Measurements from ENCODE around the gene WDPCP. TPM values are rescaled to one million over a fixed set of nuclear protein-coding genes. Genes with fewer than 3 reads are reported as not detected.

Gene WDPCP
- total and polyA plus RNA-seq, 2 donors from 2014 or later = 2.7 to 15.1 TPM

GRCh38 chr2:63092857-63093256, 495.4 kb downstream of the WDPCP start:
- intact Hi-C loops (cut with DNase I) = no loop called here
- no peak overlapping the region for H3K9ac ChIP-seq (ENCODE audit: low read length in 3 of 3)
- TF ChIP-seq, protein P1, sequence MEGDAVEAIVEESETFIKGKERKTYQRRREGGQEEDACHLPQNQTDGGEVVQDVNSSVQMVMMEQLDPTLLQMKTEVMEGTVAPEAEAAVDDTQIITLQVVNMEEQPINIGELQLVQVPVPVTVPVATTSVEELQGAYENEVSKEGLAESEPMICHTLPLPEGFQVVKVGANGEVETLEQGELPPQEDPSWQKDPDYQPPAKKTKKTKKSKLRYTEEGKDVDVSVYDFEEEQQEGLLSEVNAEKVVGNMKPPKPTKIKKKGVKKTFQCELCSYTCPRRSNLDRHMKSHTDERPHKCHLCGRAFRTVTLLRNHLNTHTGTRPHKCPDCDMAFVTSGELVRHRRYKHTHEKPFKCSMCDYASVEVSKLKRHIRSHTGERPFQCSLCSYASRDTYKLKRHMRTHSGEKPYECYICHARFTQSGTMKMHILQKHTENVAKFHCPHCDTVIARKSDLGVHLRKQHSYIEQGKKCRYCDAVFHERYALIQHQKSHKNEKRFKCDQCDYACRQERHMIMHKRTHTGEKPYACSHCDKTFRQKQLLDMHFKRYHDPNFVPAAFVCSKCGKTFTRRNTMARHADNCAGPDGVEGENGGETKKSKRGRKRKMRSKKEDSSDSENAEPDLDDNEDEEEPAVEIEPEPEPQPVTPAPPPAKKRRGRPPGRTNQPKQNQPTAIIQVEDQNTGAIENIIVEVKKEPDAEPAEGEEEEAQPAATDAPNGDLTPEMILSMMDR (IDR thresholded peaks at IDR 0.05; ENCODE audit: borderline replicate concordance, extremely low read depth, insufficient read depth) = no peak
- DNase-seq (no peak), FAIRE-seq (no peak)
- no peak overlapping the region for H3K4me3 ChIP-seq (ENCODE audit: low read length in 3 of 3)
- H3K9me3 ChIP-seq (ENCODE audit: control insufficient read depth in 2 of 3, insufficient read depth in 1 of 3, low read length in 3 of 3) = peaks cover 0 to 2% (median 0%) of the 10 kb centered on the region in 3 donors
- H3K4me1 ChIP-seq (ENCODE audit: control insufficient read depth in 2 of 3, insufficient read depth in 2 of 3, low read depth in 1 of 3, low read length in 3 of 3) = no peaks in the 10 kb centered on the region
- no peak overlapping the region for H3K27ac ChIP-seq (ENCODE audit: low read depth in 2 of 2, low read length in 2 of 2)
- H3K27me3 ChIP-seq (ENCODE audit: control insufficient read depth, insufficient read depth, low read length) = no peaks in the 10 kb centered on the region
- no peaks in the 10 kb centered on the region for H3K36me3 ChIP-seq (ENCODE audit: control insufficient read depth in 2 of 3, insufficient read depth in 3 of 3, low read length in 3 of 3)

DNA sequence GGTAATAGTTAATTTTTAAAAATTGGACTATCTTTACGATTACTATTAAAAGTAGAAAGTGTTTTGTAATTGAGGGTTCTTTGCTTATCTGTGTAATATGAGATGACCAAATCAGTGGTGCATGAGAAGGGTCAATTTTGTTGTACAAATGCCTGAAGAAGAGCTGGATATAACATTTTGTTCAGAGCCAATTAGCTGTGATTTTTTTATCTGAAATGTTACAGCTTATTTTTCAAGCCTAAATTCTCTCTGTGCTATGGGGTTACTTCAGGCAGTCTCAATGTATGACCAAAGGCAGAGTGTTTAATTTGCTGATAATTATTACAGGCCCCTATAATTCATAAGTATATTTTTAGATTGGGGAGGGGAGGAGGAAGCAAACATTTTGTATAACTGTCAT, 495.9 kb downstream of the WDPCP start:
- H3K27me3 ChIP-seq (ENCODE audit: control insufficient read depth, insufficient read depth, low read length) = no peaks in the 10 kb centered on the region
- no peaks in the 10 kb centered on the region for H3K4me1 ChIP-seq (ENCODE audit: control insufficient read depth in 2 of 3, insufficient read depth in 2 of 3, low read depth in 1 of 3, low read length in 3 of 3)
- no peak for DNase-seq
- no peak overlapping the region for H3K27ac ChIP-seq (ENCODE audit: low read depth in 2 of 2, low read length in 2 of 2)
- intact Hi-C loops (cut with DNase I) = no loop called here
- H3K36me3 ChIP-seq (ENCODE audit: control insufficient read depth in 2 of 3, insufficient read depth in 3 of 3, low read length in 3 of 3) = no peaks in the 10 kb centered on the region
- FAIRE-seq = no peak
- TF ChIP-seq, protein P1 (IDR thresholded peaks at IDR 0.05; ENCODE audit: borderline replicate concordance, extremely low read depth, insufficient read depth) = no peak
- H3K9me3 ChIP-seq (ENCODE audit: control insufficient read depth in 2 of 3, insufficient read depth in 1 of 3, low read length in 3 of 3) = peaks cover 0 to 2% (median 0%) of the 10 kb centered on the region in 3 donors
- no peak overlapping the region for H3K9ac ChIP-seq (ENCODE audit: low read length in 3 of 3)
- H3K4me3 ChIP-seq (ENCODE audit: low read length in 3 of 3) = no peak overlapping the region

GRCh38 chr2:63086687-63087086, 501.6 kb downstream of the WDPCP start:
- no peak for FAIRE-seq
- Histone ChIP-seq H3K27ac (ENCODE audit: low read depth in 2 of 2, low read length in 2 of 2) (no peak overlapping the region), H3K9me3 (ENCODE audit: control insufficient read depth in 2 of 3, insufficient read depth in 1 of 3, low read length in 3 of 3) (no peaks in the 10 kb centered on the region), H3K36me3 (ENCODE audit: control insufficient read depth in 2 of 3, insufficient read depth in 3 of 3, low read length in 3 of 3) (no peaks in the 10 kb centered on the region), H3K9ac (ENCODE audit: low read length in 3 of 3) (no peak overlapping the region), H3K27me3 (ENCODE audit: control insufficient read depth, insufficient read depth, low read length) (no peaks in the 10 kb centered on the region), H3K4me1 (ENCODE audit: control insufficient read depth in 2 of 3, insufficient read depth in 2 of 3, low read depth in 1 of 3, low read length in 3 of 3) (no peaks in the 10 kb centered on the region), H3K4me3 (ENCODE audit: low read length in 3 of 3) (no peak overlapping the region)
- DNase-seq = no peak
- intact Hi-C loops (cut with DNase I) = no loop called here
- TF ChIP-seq, protein P1 (IDR thresholded peaks at IDR 0.05; ENCODE audit: borderline replicate concordance, extremely low read depth, insufficient read depth) = no peak

- FAIRE-seq = no peak
- no peaks in the 10 kb centered on the region for H3K36me3 ChIP-seq (ENCODE audit: control insufficient read depth in 2 of 3, insufficient read depth in 3 of 3, low read length in 3 of 3)
- H3K9me3 ChIP-seq (ENCODE audit: control insufficient read depth in 2 of 3, insufficient read depth in 1 of 3, low read length in 3 of 3) = no peaks in the 10 kb centered on the region
- intact Hi-C loops (cut with DNase I) = no loop called here
- no peaks in the 10 kb centered on the region for H3K4me1 ChIP-seq (ENCODE audit: control insufficient read depth in 2 of 3, insufficient read depth in 2 of 3, low read depth in 1 of 3, low read length in 3 of 3)
- no peak overlapping the region for H3K9ac ChIP-seq (ENCODE audit: low read length in 3 of 3)
- DNase-seq = no peak
- no peak overlapping the region for H3K27ac ChIP-seq (ENCODE audit: low read depth in 2 of 2, low read length in 2 of 2)
- no peaks in the 10 kb centered on the region for H3K27me3 ChIP-seq (ENCODE audit: control insufficient read depth, insufficient read depth, low read length)
- TF ChIP-seq, protein P1 (IDR thresholded peaks at IDR 0.05; ENCODE audit: borderline replicate concordance, extremely low read depth, insufficient read depth) = no peak
- no peak overlapping the region for H3K4me3 ChIP-seq (ENCODE audit: low read length in 3 of 3)
These were observed 506.9 kb downstream of the WDPCP start for GRCh38 chr2:63081404-63081803.
